Measurements from ENCODE around the gene RASIP1. TPM values are rescaled to one million over a fixed set of nuclear protein-coding genes. Genes with fewer than 3 reads are reported as not detected.
"Not testable (repeated sequence)": the region's sequence is repeated elsewhere in the genome, so short reads cannot be mapped to it uniquely, and the experiment has no call there.

The RASIP1 gene
- total RNA-seq, 1 donor from 2014 or later = 2.1 TPM

DNA sequence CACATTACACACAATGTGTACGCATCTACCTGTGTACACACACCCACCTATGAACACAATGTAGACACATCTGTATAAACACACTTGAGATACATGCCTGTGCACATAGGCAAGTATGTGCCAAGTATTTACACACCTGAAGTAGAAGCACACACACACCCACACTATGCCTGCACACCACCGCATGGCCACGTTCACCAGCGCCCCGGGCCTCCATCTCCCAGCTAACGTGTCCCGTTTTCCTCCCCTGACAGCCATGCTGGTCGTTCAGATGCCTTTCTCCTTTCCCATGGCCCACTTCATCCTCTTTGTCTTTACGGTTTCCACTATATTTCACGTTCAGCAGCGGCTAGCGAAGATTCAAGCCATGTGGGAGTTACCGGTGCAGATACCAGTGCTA, 37.7 kb downstream of the RASIP1 start:
- TF ChIP-seq, protein P1, sequence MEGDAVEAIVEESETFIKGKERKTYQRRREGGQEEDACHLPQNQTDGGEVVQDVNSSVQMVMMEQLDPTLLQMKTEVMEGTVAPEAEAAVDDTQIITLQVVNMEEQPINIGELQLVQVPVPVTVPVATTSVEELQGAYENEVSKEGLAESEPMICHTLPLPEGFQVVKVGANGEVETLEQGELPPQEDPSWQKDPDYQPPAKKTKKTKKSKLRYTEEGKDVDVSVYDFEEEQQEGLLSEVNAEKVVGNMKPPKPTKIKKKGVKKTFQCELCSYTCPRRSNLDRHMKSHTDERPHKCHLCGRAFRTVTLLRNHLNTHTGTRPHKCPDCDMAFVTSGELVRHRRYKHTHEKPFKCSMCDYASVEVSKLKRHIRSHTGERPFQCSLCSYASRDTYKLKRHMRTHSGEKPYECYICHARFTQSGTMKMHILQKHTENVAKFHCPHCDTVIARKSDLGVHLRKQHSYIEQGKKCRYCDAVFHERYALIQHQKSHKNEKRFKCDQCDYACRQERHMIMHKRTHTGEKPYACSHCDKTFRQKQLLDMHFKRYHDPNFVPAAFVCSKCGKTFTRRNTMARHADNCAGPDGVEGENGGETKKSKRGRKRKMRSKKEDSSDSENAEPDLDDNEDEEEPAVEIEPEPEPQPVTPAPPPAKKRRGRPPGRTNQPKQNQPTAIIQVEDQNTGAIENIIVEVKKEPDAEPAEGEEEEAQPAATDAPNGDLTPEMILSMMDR (IDR thresholded peaks at IDR 0.05; ENCODE audit: unreplicated experiment) = no peak
- no peaks in the 10 kb centered on the region for H3K9me3 Mint-ChIP-seq
- peaks cover 10% of the 10 kb centered on the region for H3K27me3 Mint-ChIP-seq (ENCODE audit: low read depth)
- H3K4me3 Mint-ChIP-seq = no peak overlapping the region
- peaks cover 43% of the 10 kb centered on the region for H3K36me3 Mint-ChIP-seq
- DNase-seq (ENCODE audit: low spot score in 2 of 2, unreplicated experiment in 2 of 2) = no peak
- no peak overlapping the region for H3K27ac Mint-ChIP-seq
- H3K4me1 Mint-ChIP-seq = peaks cover 3% of the 10 kb centered on the region

DNA sequence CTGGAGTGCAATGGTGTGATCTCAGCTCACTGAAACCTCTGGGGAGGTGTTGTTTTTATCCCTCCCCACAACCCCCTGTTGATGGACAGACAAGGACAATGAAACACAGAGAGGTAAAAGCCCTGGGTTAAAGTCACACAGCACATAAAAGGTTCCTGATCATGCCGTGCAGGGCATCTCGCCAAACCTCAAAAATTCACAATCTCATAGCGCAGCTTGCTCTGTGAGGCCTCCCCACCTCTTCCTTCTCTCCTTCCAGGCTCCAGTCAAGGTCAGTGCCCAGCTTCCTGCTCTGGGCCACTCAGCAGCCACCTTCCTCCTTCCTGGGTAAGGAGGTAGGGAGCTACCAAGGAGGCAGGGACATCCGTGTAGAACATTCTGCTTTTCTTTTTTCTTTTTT, 42.4 kb downstream of the RASIP1 start:
- Mint-ChIP-seq H3K36me3 (peaks cover 24% of the 10 kb centered on the region), H3K9me3 (no peaks in the 10 kb centered on the region), H3K4me1 (peaks cover 15% of the 10 kb centered on the region), H3K27me3 (ENCODE audit: low read depth) (peaks cover 42% of the 10 kb centered on the region), H3K4me3 (no peak overlapping the region), H3K27ac (no peak overlapping the region)
- DNase-seq (ENCODE audit: low spot score in 2 of 2, unreplicated experiment in 2 of 2) = no peak
- TF ChIP-seq, protein P1 (IDR thresholded peaks at IDR 0.05; ENCODE audit: unreplicated experiment) = no peak

DNA sequence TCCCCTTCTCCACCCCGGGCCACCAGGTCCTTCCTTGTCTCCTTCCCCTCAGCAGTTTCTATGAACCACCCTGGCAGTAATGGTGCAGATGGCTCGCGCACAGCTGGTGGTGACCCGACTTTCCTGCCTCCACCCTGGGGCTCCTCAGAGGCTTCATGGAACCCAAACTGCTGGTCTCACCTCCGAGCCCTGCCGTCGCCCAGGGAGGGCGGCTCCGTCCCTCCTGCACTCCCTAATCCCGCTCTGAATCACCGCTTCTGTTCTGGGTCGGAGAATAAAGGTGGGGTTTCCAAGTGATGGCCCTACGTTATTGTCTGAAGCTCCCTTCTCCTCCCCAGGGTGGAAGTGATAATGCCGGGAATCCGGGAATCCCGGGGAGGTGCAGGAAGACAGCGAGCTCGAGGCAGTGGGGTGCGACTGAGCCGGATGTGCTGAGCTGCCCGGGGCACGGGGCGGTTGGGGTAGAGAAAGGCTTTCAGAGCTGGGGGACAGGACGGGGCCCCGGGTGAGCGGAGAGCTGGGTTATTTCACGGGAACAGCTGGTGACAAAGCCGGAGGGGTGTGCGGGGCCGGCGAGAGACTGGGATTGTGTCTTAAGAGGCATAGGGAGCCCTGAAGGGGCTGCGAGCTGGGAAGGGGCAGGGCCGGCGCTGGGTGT, 43.9 kb downstream of the RASIP1 start:
- no peak for DNase-seq (ENCODE audit: low spot score in 2 of 2, unreplicated experiment in 2 of 2)
- peaks cover 42% of the 10 kb centered on the region for H3K27me3 Mint-ChIP-seq (ENCODE audit: low read depth)
- H3K4me1 Mint-ChIP-seq = peaks cover 15% of the 10 kb centered on the region
- no peak overlapping the region for H3K27ac Mint-ChIP-seq
- peak overlapping the region; percentile 59 for H3K4me3 Mint-ChIP-seq
- TF ChIP-seq, protein P1 (IDR thresholded peaks at IDR 0.05; ENCODE audit: unreplicated experiment) = no peak
- peaks cover 19% of the 10 kb centered on the region for H3K36me3 Mint-ChIP-seq
- H3K9me3 Mint-ChIP-seq = no peaks in the 10 kb centered on the region

DNA sequence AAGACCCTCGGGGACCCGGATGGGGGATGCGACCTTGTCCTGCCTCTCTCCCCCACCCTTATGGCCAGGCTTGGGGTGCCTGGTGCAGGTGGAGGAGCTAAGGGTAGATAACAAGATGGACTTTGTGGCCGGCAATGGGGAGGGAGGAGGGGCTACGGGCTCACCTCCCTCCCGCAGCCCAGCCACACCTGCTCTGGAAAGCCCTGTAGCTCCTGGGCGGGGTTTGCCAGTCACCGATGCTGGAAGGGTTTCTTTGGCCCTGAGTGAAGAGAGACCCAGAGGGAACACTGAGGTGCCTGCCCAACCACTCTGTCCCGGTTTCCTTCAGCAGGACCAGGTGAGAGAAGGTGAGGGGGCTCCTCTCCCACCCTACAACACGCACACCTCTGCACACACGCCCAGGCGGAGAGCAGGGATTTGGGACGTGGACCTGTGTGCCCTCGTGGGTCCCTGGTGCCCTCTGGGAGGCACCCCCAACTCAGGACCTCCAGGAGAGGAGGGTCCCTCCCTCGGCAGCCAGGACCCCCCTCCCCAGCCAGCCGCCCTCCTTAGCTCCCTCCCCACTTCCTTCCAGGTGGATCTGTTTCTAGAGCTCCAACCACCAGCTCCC, 44.6 kb downstream of the RASIP1 start, which contains the start of gene FUT2:
Gene FUT2, plus strand, starts transcription at position 229 of the 610 bp plus-strand sequence. CDS start 6,986 bp downstream, outside the sequence.
- Mint-ChIP-seq H3K4me3 (peak within 1 kb of the TSS; percentile 59), H3K36me3 (peaks cover 18% of the 10 kb centered on the region), H3K27me3 (ENCODE audit: low read depth) (peaks cover 42% of the 10 kb centered on the region), H3K9me3 (no peaks in the 10 kb centered on the region), H3K4me1 (peaks cover 15% of the 10 kb centered on the region), H3K27ac (no peak within 1 kb of the TSS)
- DNase-seq (ENCODE audit: low spot score in 2 of 2, unreplicated experiment in 2 of 2) = no peak
- TF ChIP-seq, protein P1 (IDR thresholded peaks at IDR 0.05; ENCODE audit: unreplicated experiment) = no peak

DNA sequence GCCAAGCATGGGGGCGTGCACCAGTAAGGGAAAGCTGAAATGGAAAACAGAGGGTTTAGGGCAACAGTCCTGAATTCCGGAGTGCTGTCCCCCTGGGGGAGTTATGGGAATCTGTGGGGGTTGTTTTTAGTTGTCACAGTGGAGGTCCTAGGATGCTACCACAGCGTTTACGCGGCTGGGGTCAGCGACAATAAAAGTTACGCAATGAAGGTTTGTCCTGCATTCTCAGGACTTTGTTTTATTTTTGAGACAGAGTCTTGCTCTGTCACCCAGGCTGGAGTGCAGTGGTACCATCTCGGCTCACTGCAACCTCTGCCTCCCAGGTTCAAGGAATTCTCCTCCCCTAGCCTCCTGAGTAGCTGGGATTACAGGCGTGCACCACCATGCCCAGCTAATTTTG, 46.8 kb downstream of the RASIP1 start:
- peaks cover 39% of the 10 kb centered on the region for H3K27me3 Mint-ChIP-seq (ENCODE audit: low read depth)
- H3K9me3 Mint-ChIP-seq; H3K4me3 Mint-ChIP-seq; DNase-seq (ENCODE audit: low spot score in 2 of 2, unreplicated experiment in 2 of 2); H3K27ac Mint-ChIP-seq: not testable (repeated sequence)
- H3K36me3 Mint-ChIP-seq = peaks cover 10% of the 10 kb centered on the region
- peaks cover 23% of the 10 kb centered on the region for H3K4me1 Mint-ChIP-seq

DNA sequence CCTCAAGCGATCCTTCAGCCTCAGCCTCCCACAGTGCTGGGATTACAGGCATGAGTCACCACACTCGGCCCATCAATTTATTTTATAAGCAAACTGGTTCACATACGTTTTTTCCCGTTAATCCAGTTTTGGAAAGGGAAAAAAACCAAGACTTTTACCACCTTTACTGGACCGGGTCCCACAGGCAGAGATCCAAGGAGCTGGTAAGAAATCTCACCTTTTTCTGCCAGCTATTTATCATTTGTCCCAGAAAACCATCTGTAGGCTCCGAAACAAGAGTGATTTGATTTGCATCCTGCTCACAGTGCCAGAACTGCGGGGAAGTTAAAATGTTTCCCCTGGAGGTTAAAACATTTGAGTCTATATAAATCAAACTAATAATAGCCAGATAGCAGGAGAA, 51.0 kb downstream of the RASIP1 start:
- H3K27ac Mint-ChIP-seq = peak overlapping the region; percentile 26
- peaks cover 7% of the 10 kb centered on the region for H3K36me3 Mint-ChIP-seq
- DNase-seq (ENCODE audit: low spot score in 2 of 2, unreplicated experiment in 2 of 2) = no peak
- no peak overlapping the region for H3K4me3 Mint-ChIP-seq
- peaks cover 10% of the 10 kb centered on the region for H3K4me1 Mint-ChIP-seq
- H3K9me3 Mint-ChIP-seq = no peaks in the 10 kb centered on the region
- H3K27me3 Mint-ChIP-seq (ENCODE audit: low read depth) = peaks cover 7% of the 10 kb centered on the region
- TF ChIP-seq, protein P1 (IDR thresholded peaks at IDR 0.05; ENCODE audit: unreplicated experiment) = no peak
